COLO668 (cell line): ENCODE measurements around the gene NISCH.
A peak's percentile ranks its signal among the peaks of the same experiment; 100 is the strongest.

Experiments used
- DNase-seq: peaks from one replicate; lab custom pipeline; 2025; ENCODE audit not compliant: unreplicated experiment; lab: John Stamatoyannopoulos, UW

The NISCH gene

DNA sequence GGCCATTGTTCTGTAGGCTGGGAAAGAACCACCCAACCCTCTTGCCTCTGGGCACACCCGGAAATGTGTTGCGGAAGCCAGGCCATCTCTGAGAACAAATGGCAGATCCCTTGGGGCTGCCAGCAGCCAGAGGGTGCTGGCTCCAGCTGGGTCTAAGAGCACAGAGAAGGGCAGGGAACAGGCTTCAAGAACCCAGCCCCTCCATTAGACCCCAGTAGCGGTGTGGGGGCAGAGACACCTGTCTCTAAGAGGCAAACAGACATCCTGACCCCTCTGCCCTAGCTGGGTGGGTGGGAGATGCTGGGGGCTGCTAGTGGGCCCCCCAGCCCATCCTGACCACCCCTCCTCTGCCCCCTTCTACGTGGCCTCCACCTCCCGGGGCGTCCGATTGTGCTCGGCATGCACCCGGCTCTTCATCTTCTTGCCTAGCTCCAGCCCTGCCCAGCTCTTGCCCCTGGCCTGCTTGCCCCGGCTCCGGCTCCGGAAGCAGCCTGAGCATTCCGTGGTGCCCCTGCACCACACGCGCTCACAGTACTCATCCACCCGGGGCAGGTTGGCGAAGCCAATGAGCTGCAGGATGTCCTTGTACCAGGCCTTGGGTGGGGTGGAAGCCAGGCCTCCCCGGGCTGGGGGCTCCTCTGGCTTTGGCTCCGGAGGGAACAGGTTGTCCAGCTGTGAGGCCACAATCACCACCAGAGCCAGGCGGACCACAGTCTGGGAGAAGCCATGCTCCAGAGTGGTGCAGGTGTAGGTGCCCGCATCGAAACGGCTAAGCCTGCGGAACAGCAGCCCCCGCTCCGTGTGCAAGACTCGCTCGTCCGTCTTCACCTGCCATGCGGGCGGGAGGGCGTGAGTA is 19.9 kb upstream of the NISCH start:
- DNase-seq: no peak

DNA sequence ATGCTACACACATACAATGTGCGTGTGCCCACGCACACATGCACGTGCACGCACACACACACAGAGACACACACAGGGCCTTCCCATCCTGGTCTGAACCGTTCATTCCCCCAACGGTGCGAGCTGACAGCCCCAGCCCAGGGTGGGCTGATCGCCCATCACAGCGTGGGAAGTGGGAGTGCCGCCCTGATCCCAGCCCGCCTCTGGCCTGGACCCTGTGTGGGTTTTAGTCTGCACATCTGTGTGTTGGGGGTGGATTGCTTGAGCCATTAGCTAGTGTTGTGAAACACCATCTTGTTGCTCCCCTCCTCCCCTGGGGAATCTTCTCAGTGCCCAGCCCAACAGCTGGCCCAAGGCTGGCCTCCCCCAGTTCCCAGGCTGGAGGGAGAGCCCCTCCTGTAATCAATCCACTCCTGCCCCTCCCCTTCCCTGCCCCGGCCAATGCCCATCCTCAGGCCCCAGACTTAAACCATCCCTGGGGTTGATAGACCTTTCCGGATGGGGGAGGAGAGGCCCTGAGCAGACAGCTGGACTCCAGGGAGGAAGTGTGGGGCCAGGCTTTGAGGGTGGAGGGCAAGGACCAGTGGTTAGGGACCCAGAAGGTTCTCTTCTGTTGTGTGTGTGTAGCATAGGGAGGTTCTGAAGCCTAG is 18.8 kb upstream of the NISCH start:
- no peak for DNase-seq

DNA sequence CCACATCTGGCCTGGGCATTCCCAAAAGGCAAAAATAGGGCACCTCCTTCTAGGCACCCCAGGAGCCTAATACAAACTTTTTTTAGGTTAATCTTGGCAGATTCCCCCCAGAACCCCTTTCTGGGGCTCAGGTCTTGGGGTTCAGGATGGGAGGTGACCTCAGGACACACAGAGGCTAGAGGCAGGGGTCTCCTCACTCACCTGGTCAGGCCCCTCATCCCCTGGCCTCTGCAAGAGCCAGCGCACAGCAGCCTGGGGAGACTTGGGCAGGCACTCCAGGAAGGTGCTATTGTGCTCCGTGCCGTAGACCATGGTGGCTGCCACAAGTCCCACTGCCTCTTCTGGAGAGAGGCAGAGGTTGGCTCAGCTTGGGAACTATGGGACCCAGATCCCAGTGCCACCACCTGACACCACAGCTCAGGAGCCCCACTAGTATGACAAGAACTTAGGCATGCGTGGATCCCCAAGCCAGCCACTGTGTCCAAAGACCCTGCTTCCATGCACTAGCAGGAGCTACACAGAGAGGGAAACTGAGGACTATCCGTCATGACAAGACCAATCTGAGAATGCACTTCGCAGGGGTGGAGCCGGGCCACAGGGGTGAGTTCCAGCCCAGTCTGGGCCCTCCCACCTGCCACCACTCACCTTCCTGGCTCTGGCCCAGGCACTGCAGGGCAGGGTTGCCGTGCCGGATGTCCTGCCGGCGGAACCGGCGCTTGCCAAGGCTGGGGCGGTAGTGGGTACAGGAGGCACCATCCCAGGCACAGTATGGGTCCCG is 17.9 kb upstream of the NISCH start:
- no peak for DNase-seq

DNA sequence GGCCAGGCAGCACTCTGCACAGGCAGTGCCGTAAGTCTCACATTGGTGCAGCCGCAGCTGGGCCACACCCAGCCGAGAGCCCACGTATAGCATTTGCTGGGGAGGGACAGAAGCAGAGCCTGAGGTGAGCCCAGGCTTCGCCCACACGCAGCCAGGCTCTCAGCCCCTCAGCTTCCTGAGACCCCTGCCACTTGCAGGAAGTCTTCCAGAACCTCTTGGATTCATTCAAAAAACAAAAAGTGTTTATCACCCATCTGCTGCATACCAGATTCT is 17.4 kb upstream of the NISCH start:
- DNase-seq: no peak

DNA sequence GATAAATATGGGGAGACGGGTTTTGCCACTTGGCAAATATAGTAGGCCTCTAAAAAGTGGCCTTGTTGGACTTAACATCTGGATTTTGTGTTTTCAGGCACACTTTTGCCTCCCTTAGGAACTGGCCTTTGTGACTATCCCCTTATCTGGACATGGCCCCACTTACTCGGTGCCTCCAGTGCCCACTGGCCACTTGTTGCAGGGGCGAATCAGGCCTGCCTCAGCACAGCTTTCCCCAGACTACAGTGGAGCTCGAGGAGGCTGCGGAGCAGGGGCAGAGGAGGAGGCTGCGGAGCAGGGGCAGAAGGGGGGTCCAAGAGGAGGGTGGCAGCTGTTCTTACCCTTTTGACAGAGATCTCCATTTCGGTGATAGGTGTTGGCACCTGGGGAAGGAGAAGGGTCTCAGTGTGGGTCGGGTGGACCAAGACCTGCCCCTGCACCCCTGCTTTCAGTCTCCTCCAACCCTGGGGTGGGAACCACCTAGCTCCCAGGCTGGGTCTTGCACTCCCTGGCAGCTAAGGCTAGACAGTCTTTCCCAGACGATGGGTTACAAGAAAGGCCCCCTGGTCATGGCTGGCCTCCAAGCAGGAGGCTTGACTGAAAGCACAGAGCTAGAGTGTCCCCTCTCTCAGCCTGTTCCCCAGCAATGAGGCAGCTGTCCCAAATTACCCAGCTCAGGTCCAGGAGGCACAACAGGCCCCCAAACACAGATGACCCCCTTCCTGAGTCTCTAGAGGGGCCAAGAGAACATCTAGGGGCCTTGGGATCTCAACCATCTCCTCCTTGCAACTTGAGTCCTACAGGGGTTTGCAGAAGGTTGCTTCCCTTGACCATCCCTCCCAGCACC is 16.6 kb upstream of the NISCH start:
- no peak for DNase-seq

DNA sequence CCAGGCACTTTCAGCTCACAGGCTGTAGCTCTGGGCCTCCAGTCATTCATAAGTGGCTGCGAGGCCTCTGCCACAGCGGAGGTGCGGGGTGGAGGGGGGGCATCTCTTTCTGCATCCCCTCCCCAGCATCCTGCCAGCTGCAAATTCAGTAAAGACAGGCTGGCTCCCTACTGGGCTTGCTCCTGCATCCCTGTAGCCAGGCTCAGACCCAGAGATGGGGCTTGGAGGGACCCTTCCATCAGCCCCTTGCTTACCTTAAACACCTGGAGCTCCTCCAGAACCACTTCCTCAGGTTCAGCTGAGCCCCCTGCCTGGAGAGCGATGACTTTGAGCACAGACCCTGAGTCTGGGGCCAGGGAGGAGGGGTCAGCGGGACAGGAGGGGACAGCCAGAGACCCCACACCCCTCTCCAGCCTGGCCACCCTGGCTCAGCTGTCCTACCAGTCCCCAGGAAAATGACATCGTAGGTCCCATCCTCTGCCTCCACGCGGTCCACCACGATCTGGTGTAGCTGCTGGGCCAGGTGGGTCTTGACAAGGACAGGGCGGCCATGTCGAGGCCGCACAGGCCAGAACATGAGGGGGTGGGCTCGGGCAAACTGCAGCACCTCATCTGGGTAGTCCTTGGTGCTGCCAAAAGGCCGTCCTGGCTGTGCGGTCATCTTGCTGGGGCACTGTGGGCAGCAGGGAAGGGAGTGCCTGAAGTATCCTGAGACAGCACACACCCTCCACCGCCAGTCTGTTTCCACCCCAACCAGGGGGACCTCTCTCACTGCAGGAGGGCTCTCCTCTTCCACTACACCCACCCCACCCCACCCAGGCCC is 15.8 kb upstream of the NISCH start:
- no peak for DNase-seq

DNA sequence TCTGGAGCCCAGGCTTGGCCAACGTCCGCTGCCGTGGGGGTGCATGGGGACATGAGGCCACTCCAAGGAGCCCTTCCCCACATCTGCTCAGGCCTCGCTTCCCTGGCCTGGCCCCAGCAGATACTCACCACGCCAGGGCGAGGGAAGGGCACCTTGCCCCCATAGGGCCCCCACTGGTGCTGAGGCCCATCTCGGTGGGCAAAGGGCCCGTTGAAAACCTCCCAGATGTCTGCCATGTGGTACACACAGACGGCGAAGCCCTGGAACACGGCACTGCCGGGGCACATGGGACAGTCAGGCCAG is 15.2 kb upstream of the NISCH start:
- DNase-seq: no peak

DNA sequence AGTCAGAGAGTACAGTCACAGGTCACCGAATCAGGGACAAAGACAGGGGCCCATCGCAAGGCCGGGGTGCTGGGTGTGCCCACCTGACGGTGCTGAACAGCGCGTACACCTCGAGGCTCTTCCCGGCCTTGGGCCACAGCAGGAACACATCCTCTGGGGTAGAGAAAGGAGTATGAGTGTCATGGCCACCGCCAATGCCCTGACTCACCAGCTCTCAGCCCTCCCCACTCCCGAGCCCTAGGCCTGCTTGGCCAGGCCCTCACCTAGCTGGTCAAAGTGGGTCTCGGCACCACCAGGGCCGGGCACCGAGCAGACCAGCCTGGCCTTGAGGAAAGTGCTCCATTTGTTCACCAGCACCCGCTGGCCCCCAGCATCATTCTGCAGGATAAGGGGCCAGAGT is 14.7 kb upstream of the NISCH start:
- DNase-seq: no peak

DNA sequence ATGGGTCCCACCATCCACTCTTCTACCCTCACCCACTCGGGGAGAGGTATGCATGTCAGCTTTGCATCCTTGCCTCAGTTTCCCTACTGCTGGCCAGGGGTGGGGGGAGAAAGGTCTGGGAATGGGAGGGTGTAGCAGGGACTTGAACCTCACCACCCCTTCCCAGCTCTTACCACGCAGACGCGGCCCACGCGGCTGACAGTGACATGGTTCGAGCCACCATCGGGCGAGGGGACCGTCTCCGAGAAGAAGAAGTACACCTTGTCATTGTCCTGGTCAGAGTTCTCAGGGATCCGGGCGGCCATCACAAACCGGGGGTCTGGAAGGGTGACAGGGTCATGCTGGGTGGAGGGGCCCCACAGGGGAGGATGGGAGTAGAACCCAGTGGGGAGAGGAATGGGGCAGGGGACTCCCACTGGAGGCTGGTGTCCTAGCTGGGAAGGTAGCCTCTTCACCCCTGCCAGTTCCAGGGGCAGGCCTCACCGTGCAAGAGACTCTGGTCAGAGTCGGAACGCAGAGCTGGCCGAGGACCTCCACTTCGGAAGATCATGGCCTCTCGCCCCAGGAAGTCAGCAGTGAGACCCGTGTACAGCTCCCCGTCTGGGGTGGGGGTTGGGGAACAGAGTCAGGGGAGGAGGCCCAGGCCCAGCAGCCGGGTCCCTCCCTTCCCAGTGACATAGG is 14.2 kb upstream of the NISCH start:
- DNase-seq: no peak

DNA sequence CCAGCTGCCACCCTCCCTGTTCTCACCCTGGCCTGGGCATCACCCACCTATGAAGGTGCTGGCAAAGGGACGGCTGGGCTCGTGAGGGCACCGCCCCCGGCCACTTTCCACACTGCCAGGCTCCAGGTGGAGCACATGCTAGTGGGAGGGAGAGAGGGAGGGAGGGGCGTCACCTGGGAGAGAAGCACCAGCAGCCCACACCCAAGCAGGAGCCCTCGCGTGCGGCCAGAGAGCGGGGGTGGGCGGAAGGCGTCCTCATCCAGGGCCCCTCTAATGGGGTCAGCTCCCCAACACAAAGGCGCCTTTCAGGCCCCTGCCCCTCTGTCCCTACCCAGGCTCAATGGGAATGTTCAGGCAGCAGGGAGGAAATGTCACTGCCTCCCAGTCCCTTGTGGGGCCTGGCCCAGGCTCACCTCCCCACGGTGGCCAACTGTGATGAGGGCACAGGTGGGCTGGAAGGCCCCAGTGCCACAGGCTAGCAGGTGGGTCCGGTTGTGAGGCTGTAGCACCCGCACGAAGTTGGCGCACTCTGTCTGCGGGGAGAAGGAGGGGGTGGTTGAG is 13.6 kb upstream of the NISCH start:
- no peak for DNase-seq

DNA sequence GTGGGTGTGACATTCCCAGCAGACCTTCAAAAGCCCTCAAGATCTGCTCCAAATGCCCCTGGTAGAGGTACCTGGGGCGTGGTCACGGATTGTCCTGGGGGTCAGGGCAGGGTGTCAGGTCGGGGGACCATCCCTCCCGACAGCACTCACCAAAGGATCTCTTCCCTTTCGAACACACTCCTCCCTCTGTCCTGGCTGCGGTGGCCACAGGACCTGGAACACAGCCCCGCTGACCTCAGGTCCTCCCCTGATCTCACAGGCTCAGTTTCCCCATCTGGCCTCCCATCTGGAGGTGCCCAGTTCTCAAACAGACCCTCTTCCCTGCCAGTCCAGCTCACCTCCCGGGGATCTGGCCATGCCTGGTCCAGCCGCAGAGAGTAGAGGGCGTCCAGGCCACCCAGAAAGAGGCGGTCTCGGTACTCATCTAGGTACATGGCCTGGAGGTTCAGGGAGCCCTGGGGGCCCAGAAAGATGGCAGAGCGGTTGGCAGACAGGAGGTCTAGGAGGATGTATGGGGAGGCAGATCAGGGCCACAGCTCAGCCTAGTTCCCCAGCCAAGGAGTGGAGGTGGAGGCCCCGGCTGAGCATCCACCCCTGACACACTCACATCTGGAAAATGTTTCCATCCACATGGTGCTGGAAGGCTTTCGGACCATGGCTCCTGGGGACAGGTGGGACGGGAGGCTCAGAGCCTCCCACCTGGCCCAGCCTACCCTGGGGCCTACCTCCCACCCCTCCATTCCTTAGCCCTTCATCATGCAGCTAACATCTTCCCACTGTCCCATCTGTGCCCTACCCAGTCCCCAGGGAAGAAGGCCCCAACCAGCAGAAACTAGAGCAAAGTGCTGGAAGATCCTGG is 12.8 kb upstream of the NISCH start:
- DNase-seq: no peak

DNA sequence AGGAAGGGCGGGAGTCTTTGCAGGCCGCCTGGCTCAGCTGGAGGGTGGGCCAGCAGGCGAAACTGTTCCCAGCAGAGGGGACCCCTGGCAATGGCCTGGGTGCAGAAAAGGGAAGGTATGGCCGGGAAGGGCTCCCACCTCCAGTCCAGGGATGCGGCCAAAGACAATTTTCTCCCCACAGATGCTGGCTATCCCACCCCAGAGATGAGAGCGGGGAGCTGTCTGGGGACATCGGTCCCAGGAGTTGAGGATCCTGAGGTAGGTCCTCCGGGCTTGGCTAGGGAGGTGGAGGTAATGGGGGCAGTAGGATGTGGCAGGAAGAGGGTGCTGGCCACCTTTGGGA is 12.2 kb upstream of the NISCH start:
- no peak for DNase-seq

DNA sequence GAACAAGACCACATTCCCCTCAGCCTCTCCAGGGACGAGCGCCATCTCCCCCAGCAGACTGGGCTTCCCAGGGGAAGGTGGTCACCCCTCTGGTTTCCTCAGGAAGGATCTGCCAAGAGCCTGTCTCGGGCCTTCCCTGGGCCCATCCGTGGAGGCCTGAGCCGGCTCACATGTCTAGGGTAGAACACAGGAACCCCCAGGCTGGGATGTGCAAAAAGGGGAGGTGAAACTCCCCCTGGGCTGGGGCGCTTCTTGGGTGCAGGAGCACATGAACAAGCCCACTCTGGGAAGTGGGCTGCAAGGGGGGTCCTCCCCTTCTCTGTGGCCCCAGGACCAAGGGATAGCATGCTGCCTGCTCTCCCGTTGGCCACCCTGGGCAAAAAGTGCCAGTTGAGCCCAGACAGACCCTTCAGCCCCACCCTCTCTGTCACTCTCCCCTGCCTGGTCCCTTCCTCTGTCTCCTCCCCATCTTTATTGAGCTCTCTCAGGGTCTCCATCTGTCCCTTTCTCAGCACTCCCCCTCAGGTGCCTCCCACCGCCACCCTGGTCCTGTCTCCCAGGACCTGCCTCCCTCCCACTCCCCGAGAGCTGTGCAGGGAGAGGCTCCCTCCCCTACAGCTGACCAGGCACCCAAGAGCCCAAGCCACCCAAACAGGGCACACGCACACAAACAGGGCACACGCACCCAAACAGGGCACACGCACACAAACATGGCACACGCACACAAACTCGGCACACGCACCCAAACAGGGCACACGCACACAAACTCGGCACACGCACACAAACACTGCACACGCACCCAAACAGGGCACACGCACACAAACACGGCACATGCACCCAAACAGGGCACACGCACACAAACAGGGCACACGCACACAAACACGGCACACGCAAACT is 11.4 kb upstream of the NISCH start:
- DNase-seq: no peak

DNA sequence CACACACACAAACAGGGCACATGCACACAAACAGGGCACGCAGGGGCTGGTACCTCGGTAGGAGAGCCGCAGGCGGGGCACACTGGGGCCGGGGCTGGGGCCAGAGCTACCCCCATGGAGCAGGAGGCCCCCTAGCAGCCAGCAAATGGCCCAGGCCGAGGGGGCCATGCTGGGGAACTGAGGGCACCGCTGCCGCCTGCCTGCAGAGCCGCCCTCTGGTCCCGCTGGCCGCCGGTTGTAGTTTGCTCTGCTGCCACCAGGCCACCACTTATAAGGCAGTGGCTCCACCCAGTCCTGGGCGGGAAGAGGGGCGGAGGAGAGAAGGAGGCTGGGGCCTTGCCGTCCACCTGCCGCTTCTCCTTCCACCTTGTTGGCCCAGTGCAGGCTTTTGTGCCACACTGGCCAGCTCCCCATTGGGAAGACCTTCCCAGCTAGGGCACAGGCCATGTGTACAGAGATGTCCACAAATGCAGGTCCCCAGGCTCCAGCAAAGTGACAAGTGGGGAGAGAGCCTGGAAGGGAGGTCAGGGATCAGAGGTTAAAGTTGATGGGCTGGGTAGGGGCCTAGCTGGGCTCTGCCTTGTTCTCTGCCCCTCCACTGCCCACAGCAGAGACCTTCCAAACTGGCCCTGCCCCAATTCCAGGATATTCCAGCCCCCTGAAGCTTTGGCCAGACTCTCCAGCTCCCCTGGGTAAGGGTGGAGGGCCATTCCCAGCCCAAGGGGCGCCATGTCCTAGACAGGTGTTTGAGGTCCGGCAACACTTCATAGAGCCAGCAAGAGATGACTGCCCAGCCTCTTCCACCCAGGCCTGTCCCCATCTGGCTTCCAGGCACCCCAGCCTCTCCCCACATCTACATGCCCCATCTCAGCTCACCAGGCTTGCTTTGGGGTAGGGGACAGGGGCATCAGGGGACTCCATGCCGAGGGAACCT is 10.3 kb upstream of the NISCH start, which contains the start of gene SEMA3G:
SEMA3G (minus strand) TSS at position 244 of the 934 bp plus-strand sequence; CDS start at position 168, 76 bp downstream.
- DNase-seq: peak; percentile 75

DNA sequence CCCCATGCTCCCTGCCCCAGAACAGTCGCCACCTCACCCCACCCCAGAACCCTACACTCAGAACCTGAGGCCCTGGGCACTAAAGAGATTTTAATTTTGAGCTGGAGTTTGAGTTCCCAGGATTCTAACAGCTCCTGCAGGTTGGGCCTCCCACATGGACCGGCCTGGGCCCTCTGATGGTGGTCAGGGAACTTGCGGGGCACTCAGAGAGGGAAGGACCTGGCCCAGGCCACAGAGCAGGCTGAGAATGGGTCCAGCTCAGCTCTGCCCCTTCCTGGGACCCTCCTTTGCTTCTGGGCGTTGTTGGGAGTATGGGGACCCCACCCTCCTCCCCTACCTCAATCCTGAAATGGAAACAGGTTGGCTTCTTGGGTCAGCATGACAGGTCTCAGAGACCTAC is 9.4 kb upstream of the NISCH start:
- DNase-seq: no peak

DNA sequence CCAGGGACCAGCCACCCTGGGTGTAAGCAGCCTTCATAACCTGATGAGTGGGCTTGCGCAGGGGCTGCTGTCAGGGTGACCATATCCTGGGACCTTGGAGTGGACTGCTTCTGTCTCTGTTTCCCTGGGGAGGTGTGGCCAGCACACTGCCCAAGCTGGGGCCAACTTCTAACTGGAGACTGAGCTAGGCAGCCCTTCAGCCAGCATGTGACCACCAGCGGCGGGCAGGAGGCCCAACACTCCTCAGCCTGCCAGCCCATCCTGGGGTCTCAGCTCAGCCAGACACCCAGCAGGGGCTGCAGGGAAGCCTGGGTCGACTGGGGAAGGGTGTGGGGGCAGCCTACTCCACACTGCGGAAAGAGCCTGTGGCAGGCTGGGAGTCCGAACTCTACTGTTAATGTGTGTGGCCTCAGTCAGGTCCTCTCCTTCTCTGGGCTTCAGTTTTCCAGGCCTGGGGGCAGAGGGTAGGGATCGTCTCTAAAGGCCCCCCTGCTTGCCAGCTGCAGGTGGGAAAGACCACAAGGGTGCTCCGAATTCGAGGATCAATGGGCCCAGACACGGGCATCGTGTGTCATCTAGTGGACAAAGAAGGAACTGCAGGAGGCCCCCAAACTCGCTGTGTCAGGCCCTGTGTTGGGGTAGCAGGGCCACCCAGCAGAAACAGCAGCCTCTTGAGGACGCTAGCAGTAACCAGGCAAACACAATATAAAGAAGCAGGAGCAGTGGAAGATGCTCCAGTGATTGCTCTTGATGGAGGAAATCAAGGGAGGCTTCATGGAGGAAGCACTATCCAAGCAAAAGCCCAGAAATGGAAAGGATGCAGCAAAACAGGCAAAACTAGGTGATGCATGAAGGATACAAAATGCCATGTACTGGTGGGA is 8.5 kb upstream of the NISCH start:
- peak; percentile 42 for DNase-seq
